ENCODE results near the gene NOTCH4. TPM values are rescaled to one million over a fixed set of nuclear protein-coding genes. Genes with fewer than 3 reads are reported as not detected.
"Not testable (repeated sequence)": the region's sequence is repeated elsewhere in the genome, so short reads cannot be mapped to it uniquely, and the experiment has no call there.

The NOTCH4 gene
- total RNA-seq, 1 donor from 2014 or later: 2.5 TPM

DNA sequence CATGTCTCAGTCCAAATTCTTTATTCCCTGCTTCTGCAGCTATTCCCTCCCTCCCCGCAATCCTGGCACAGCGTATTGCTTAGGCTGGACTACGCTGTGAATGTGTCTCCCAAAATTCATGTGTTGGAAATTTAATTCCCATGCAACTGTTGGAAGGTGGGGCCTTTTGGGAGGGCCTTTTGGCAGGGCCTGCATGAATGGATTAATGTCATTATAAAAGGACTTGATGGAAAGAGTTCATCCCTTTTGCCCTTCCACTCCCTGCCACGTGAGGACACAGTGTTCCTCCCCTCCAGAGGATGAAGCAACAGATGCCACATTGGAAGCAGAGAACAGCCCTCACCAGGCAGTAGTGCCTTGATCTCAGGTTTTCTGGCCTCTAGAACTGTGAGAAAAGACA is 20.4 kb upstream of the NOTCH4 start:
- H3K4me1 Mint-ChIP-seq: peaks cover 7% of the 10 kb centered on the region

DNA sequence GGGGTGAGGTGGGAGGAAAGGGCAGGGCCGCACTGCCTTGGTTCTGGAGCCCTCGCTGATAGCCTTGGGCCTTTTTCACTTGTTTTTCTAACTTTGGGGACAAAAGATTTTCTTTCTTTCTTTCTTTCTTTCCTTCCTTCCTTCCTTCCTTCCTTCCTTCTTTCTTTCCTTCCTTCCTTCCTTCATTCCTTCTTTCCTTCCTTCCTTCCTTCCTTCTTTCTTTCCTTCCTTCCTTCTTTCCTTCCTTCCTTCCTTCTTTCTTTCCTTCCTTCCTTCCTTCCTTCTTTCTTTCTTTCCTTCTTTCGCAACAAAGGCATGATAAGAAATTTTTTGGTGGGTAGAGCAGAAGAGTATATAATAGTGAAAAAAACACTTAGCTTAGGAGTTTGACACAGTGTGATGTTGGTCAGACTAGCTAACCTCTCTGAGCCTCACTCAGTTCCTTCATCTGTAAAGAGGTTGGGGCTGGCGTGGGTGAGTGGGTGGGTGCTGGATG is 18.5 kb upstream of the NOTCH4 start:
- H3K27me3 Mint-ChIP-seq (ENCODE audit: low read depth): peaks cover 14% of the 10 kb centered on the region
- DNase-seq (ENCODE audit: low spot score in 2 of 2, unreplicated experiment in 2 of 2); H3K27ac Mint-ChIP-seq; H3K4me3 Mint-ChIP-seq; H3K9me3 Mint-ChIP-seq; H3K4me1 Mint-ChIP-seq; H3K36me3 Mint-ChIP-seq: not testable (repeated sequence)

More for the DNA sequence above, 20.4 kb upstream of the NOTCH4 start:
- Mint-ChIP-seq H3K36me3 (no peaks in the 10 kb centered on the region), H3K27me3 (ENCODE audit: low read depth) (peaks cover 12% of the 10 kb centered on the region), H3K27ac (no peak overlapping the region), H3K9me3 (peaks cover 12% of the 10 kb centered on the region), H3K4me3 (no peak overlapping the region)
- TF ChIP-seq, protein P1, sequence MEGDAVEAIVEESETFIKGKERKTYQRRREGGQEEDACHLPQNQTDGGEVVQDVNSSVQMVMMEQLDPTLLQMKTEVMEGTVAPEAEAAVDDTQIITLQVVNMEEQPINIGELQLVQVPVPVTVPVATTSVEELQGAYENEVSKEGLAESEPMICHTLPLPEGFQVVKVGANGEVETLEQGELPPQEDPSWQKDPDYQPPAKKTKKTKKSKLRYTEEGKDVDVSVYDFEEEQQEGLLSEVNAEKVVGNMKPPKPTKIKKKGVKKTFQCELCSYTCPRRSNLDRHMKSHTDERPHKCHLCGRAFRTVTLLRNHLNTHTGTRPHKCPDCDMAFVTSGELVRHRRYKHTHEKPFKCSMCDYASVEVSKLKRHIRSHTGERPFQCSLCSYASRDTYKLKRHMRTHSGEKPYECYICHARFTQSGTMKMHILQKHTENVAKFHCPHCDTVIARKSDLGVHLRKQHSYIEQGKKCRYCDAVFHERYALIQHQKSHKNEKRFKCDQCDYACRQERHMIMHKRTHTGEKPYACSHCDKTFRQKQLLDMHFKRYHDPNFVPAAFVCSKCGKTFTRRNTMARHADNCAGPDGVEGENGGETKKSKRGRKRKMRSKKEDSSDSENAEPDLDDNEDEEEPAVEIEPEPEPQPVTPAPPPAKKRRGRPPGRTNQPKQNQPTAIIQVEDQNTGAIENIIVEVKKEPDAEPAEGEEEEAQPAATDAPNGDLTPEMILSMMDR (IDR thresholded peaks at IDR 0.05; ENCODE audit: unreplicated experiment): no peak
- DNase-seq (ENCODE audit: low spot score in 2 of 2, unreplicated experiment in 2 of 2): no peak

DNA sequence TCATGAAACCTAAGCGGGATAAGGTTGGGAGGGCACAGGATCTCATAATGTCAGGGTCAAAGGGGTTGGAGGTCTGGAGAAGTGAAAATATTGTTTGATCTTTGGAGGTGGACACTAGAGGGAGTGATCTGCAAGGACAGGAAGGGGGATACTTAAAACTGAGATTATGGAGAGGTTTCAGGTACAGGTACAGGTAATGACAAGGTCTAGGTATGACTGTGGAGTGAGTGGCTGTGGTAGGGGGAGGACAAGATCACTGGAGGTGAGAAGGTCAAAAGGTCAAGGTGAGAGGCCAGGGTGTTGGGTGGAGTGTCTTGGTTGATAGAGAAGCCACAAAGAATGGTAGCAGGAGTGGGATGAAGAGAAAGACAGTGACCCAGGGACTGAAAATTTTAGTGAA is 16.8 kb upstream of the NOTCH4 start:
- Mint-ChIP-seq H3K4me3 (no peak overlapping the region), H3K27me3 (ENCODE audit: low read depth) (peaks cover 14% of the 10 kb centered on the region), H3K36me3 (no peaks in the 10 kb centered on the region), H3K9me3 (no peaks in the 10 kb centered on the region), H3K4me1 (peaks cover 7% of the 10 kb centered on the region), H3K27ac (no peak overlapping the region)
- DNase-seq (ENCODE audit: low spot score in 2 of 2, unreplicated experiment in 2 of 2): no peak
- TF ChIP-seq, protein P1 (IDR thresholded peaks at IDR 0.05; ENCODE audit: unreplicated experiment): no peak

- H3K4me3 Mint-ChIP-seq: no peak overlapping the region
- H3K9me3 Mint-ChIP-seq: no peaks in the 10 kb centered on the region
- TF ChIP-seq, protein P1 (IDR thresholded peaks at IDR 0.05; ENCODE audit: unreplicated experiment): no peak
- no peaks in the 10 kb centered on the region for H3K36me3 Mint-ChIP-seq
- no peaks in the 10 kb centered on the region for H3K4me1 Mint-ChIP-seq
- DNase-seq (ENCODE audit: low spot score in 2 of 2, unreplicated experiment in 2 of 2): no peak
- no peak overlapping the region for H3K27ac Mint-ChIP-seq
- peaks cover 14% of the 10 kb centered on the region for H3K27me3 Mint-ChIP-seq (ENCODE audit: low read depth)
Observed at GRCh38 chr6:32239462-32239861, 15.6 kb upstream of the NOTCH4 start.

DNA sequence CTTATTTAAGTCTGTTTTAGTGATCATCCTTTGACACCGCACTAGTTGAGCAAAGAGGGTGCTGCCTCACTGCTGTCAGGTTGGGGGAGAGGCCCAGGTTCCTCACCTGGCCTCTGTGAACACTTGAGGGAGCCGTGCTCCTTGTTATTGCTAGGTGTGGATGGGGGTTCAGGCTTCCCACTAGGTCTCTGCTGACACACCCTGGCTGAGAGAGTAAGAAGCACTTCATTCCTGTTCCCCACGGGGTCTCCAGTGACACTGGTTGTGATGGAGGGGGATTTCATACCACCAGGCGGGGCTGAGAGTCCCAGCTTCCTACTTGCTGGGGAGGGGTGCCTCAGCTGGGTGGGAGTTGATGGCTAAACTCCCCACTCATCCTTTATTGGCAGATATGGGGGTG is 11.1 kb upstream of the NOTCH4 start:
- Mint-ChIP-seq H3K27me3 (ENCODE audit: low read depth) (peaks cover 4% of the 10 kb centered on the region), H3K9me3 (no peaks in the 10 kb centered on the region), H3K27ac (no peak overlapping the region), H3K36me3 (no peaks in the 10 kb centered on the region), H3K4me1 (no peaks in the 10 kb centered on the region), H3K4me3 (no peak overlapping the region)
- no peak for DNase-seq (ENCODE audit: low spot score in 2 of 2, unreplicated experiment in 2 of 2)
- TF ChIP-seq, protein P1 (IDR thresholded peaks at IDR 0.05; ENCODE audit: unreplicated experiment): no peak

GRCh38 chr6:32226434-32226833 is 2.6 kb upstream of the NOTCH4 start:
- no peaks in the 10 kb centered on the region for H3K4me1 Mint-ChIP-seq
- no peak overlapping the region for H3K4me3 Mint-ChIP-seq
- H3K36me3 Mint-ChIP-seq: no peaks in the 10 kb centered on the region
- H3K27me3 Mint-ChIP-seq (ENCODE audit: low read depth): peaks cover 12% of the 10 kb centered on the region
- H3K27ac Mint-ChIP-seq: no peak overlapping the region
- no peaks in the 10 kb centered on the region for H3K9me3 Mint-ChIP-seq
- no peak for DNase-seq (ENCODE audit: low spot score in 2 of 2, unreplicated experiment in 2 of 2)
- TF ChIP-seq, protein P1 (IDR thresholded peaks at IDR 0.05; ENCODE audit: unreplicated experiment): no peak

All from mesothelial cell of epicardium (in vitro differentiated cells).